Keratinocyte (primary cell): ENCODE results near the gene FKTN.

Experiments used
- CTCF ChIP-seq, 3 experiments: IDR thresholded peaks in 1 of 3; conservative IDR thresholded peaks in 1 of 3; optimal IDR thresholded peaks in 1 of 3; 2 replicates in 2 of 3; 3 replicates in 1 of 3; pipeline versions ENCODE3 to v1.5.1; 2011; ENCODE audit warnings: low read length in 3 of 3, mild to moderate bottlenecking in 3 of 3, moderate library complexity in 2 of 3, control low read depth in 1 of 3, inconsistent platforms in 1 of 3; ENCODE audit not compliant: insufficient read depth in 2 of 3; ENCODE audit errors: extremely low read depth in 1 of 3
- EZH2 ChIP-seq: IDR thresholded peaks from one replicate; pipeline ENCODE4 v1.6.1; 2012; ENCODE audit warnings: inconsistent platforms, mild to moderate bottlenecking, low read length, moderate library complexity

GRCh38 chr9:105667867-105668266 lies 109.9 kb downstream of the FKTN start:
- no peak for TF ChIP-seq CTCF (optimal IDR thresholded peaks at IDR 0.05 in 1 of 3, IDR thresholded peaks at IDR 0.05 in 1 of 3, conservative IDR thresholded peaks at IDR 0.05 in 1 of 3; ENCODE audit: extremely low read depth in 1 of 3, insufficient read depth in 2 of 3, low read length in 3 of 3)
- TF ChIP-seq EZH2 = no peak
